ENCODE results near the gene PRKCQ. TPM values are rescaled to one million over a fixed set of nuclear protein-coding genes. Genes with fewer than 3 reads are reported as not detected.

The PRKCQ gene
- total and polyA plus RNA-seq, 4 donors = 0.13 to 3.3 (median 0.45) TPM

- no peaks in the 10 kb centered on the region for H3K36me3 ChIP-seq (ENCODE audit: control insufficient read depth in 4 of 4, insufficient read depth in 3 of 4, low read depth in 1 of 4, low read length in 3 of 4)
- H3K4me3 ChIP-seq (ENCODE audit: low read depth in 1 of 3, low read length in 3 of 3) = no peak overlapping the region
- H3K27me3 ChIP-seq (ENCODE audit: control insufficient read depth in 4 of 4, insufficient read depth in 4 of 4, low read length in 3 of 4) = no peaks in the 10 kb centered on the region
- DNase-seq (ENCODE audit: low spot score) = no peak
- H3K4me1 ChIP-seq (ENCODE audit: control insufficient read depth in 4 of 4, insufficient read depth in 4 of 4, low read length in 3 of 4) = peaks cover 0 to 4% (median 1%) of the 10 kb centered on the region in 4 donors
- TF ChIP-seq YY1 (IDR thresholded peaks at IDR 0.05) = no peak
- TF ChIP-seq SP1 (IDR thresholded peaks at IDR 0.05) = peak; percentile 35
- peak in 1 of 2 donors; percentile 16 for TF ChIP-seq JUND (IDR thresholded peaks at IDR 0.05)
- TF ChIP-seq NR2F2 (IDR thresholded peaks at IDR 0.05) = peak; percentile 13
- TF ChIP-seq TAF1 (conservative IDR thresholded peaks at IDR 0.05) = no peak
- H3K27ac ChIP-seq (ENCODE audit: low read depth in 1 of 2, low read length in 2 of 2) = peak overlapping the region in 1 of 2 donors; percentile 45
- H3K9me3 ChIP-seq (ENCODE audit: control insufficient read depth in 4 of 4, low read length in 3 of 4) = no peaks in the 10 kb centered on the region
- no peak overlapping the region for H3K9ac ChIP-seq (ENCODE audit: low read depth in 1 of 2, low read length in 2 of 2)
- WGBS = 54% methylated on average over 2 of the region's 2 CpGs
Measured at GRCh38 chr10:6409971-6410643, 170.0 kb downstream of the PRKCQ start.

- Histone ChIP-seq H3K27ac (ENCODE audit: low read depth in 1 of 2, low read length in 2 of 2) (no peak overlapping the region), H3K4me1 (ENCODE audit: control insufficient read depth in 4 of 4, insufficient read depth in 4 of 4, low read length in 3 of 4) (peaks cover 0 to 4% (median 1%) of the 10 kb centered on the region in 4 donors), H3K27me3 (ENCODE audit: control insufficient read depth in 4 of 4, insufficient read depth in 4 of 4, low read length in 3 of 4) (no peaks in the 10 kb centered on the region), H3K4me3 (ENCODE audit: low read depth in 1 of 3, low read length in 3 of 3) (no peak overlapping the region), H3K36me3 (ENCODE audit: control insufficient read depth in 4 of 4, insufficient read depth in 3 of 4, low read depth in 1 of 4, low read length in 3 of 4) (no peaks in the 10 kb centered on the region), H3K9me3 (ENCODE audit: control insufficient read depth in 4 of 4, low read length in 3 of 4) (no peaks in the 10 kb centered on the region), H3K9ac (ENCODE audit: low read depth in 1 of 2, low read length in 2 of 2) (no peak overlapping the region)
- TF ChIP-seq YY1 (IDR thresholded peaks at IDR 0.05) (no peak), TAF1 (conservative IDR thresholded peaks at IDR 0.05) (no peak), FOXA1 (IDR thresholded peaks at IDR 0.05) (no peak), GABPA (IDR thresholded peaks at IDR 0.05 in 1 of 2, conservative IDR thresholded peaks at IDR 0.05 in 1 of 2) (no peak), MAX (IDR thresholded peaks at IDR 0.05) (no peak), HNF4G (IDR thresholded peaks at IDR 0.05) (no peak), EGR1 (IDR thresholded peaks at IDR 0.05; ENCODE audit: low read depth in 2 of 2) (no peak), RAD21 (IDR thresholded peaks at IDR 0.05) (no peak), JUND (IDR thresholded peaks at IDR 0.05) (no peak), ZBTB33 (IDR thresholded peaks at IDR 0.05) (no peak), CTCF (IDR thresholded peaks at IDR 0.05; ENCODE audit: low read depth, low read length, missing input control) (no peak), ATF3 (IDR thresholded peaks at IDR 0.05) (no peak)
- 89% methylated on average over 3 of the region's 3 CpGs for WGBS
- DNase-seq (ENCODE audit: low spot score) = no peak
Measured at GRCh38 chr10:6408799-6409198, 171.3 kb downstream of the PRKCQ start.

Measured in liver (tissue), 9 donors.